H9 (cell line): ENCODE results near the gene TMC3. TPM values are rescaled to one million over a fixed set of nuclear protein-coding genes. Genes with fewer than 3 reads are reported as not detected.

Source experiments
- DNase-seq: peaks from one replicate; pipeline ENCODE4 v3.0.0-alpha.2; 2017
- H2AFZ ChIP-seq: one replicate; pipeline ENCODE4 v1.6.1; 2013; ENCODE audit warnings: mild to moderate bottlenecking, low read length, control low read depth, moderate library complexity
- H2AK5ac ChIP-seq: 2 replicates; pipeline ENCODE4 v1.6.1; 2013; ENCODE audit warnings: low read length, control low read depth, mixed read lengths; ENCODE audit not compliant: insufficient read length
- H2BK120ac ChIP-seq: one replicate; pipeline ENCODE4 v1.6.1; 2013; ENCODE audit warnings: low read depth, mild to moderate bottlenecking, low read length, control low read depth, inconsistent platforms; ENCODE audit not compliant: poor library complexity, severe bottlenecking
- H2BK12ac ChIP-seq: 2 replicates; pipeline ENCODE4 v1.6.1; 2013; ENCODE audit warnings: low read length, control low read depth, mixed read lengths, low read depth; ENCODE audit not compliant: insufficient read length
- H2BK15ac ChIP-seq: 2 replicates; pipeline ENCODE4 v1.6.1; 2013; ENCODE audit warnings: low read depth, low read length, control low read depth
- H2BK20ac ChIP-seq: one replicate; pipeline ENCODE4 v1.6.1; 2013; ENCODE audit warnings: low read depth, mild to moderate bottlenecking, low read length, control low read depth, inconsistent platforms; ENCODE audit not compliant: poor library complexity, severe bottlenecking
- H2BK5ac ChIP-seq: 2 replicates; pipeline ENCODE4 v1.6.1; 2013; ENCODE audit warnings: low read length, control low read depth, mixed read lengths; ENCODE audit not compliant: insufficient read length
- H3K14ac ChIP-seq: 2 replicates; pipeline ENCODE4 v1.6.1; 2013; ENCODE audit warnings: low read length, control low read depth; ENCODE audit not compliant: insufficient read depth
- H3K18ac ChIP-seq: 2 replicates; pipeline ENCODE4 v1.6.1; 2013; ENCODE audit warnings: low read depth, mild to moderate bottlenecking, mixed read lengths, low read length, control low read depth; ENCODE audit not compliant: insufficient read length
- H3K23ac ChIP-seq: 2 replicates; pipeline ENCODE4 v1.6.1; 2013; ENCODE audit warnings: low read length, control low read depth, mixed read lengths, low read depth; ENCODE audit not compliant: insufficient read length
- H3K23me2 ChIP-seq: 2 replicates; pipeline ENCODE4 v1.6.1; 2013; ENCODE audit warnings: low read depth, mild to moderate bottlenecking, mixed read lengths, low read length, control low read depth; ENCODE audit not compliant: insufficient read length, poor library complexity, severe bottlenecking
- H3K27ac ChIP-seq: 2 replicates; pipeline ENCODE4 v1.5.1; 2013; ENCODE audit warnings: low read length, control low read depth, mixed read lengths, low read depth; ENCODE audit not compliant: insufficient read length
- H3K27me3 ChIP-seq: 2 replicates; pipeline ENCODE4 v1.6.1; 2013; ENCODE audit warnings: low read length, control low read depth, inconsistent platforms; ENCODE audit not compliant: insufficient read depth
- H3K4ac ChIP-seq: 2 replicates; pipeline ENCODE4 v1.6.1; 2013; ENCODE audit warnings: low read depth, mild to moderate bottlenecking, control low read depth, inconsistent platforms, low read length, moderate library complexity
- H3K4me1 ChIP-seq: 2 replicates; pipeline ENCODE4 v1.6.1; 2013; ENCODE audit warnings: low read length, control low read depth, inconsistent platforms; ENCODE audit not compliant: insufficient read depth
- H3K4me2 ChIP-seq: 2 replicates; pipeline ENCODE4 v1.6.1; 2013; ENCODE audit warnings: low read length, control low read depth, mixed read lengths; ENCODE audit not compliant: insufficient read length, insufficient read depth
- H3K56ac ChIP-seq: 2 replicates; pipeline ENCODE4 v1.6.1; 2013; ENCODE audit warnings: low read depth, mild to moderate bottlenecking, mixed read lengths, low read length, control low read depth; ENCODE audit not compliant: insufficient read length
- H3K79me1 ChIP-seq: 2 replicates; pipeline ENCODE4 v1.6.1; 2013; ENCODE audit warnings: low read depth, mild to moderate bottlenecking, moderate library complexity, low read length, control low read depth, inconsistent platforms; ENCODE audit not compliant: insufficient read depth, poor library complexity, severe bottlenecking
- H3K79me2 ChIP-seq: 2 replicates; pipeline ENCODE4 v1.6.1; 2013; ENCODE audit warnings: low read length, control low read depth, inconsistent platforms; ENCODE audit not compliant: insufficient read depth
- H3K9ac ChIP-seq: 2 replicates; pipeline ENCODE4 v1.6.1; 2013; ENCODE audit warnings: low read length, control low read depth, mixed read lengths; ENCODE audit not compliant: insufficient read length; ENCODE audit errors: extremely low read depth
- H3K9me3 ChIP-seq: one replicate; pipeline ENCODE4 v1.6.1; 2013; ENCODE audit warnings: low read depth, low read length, inconsistent platforms; ENCODE audit not compliant: control insufficient read depth
- H3T11ph ChIP-seq: one replicate; pipeline ENCODE4 v1.6.1; 2013; ENCODE audit warnings: mild to moderate bottlenecking, low read length, control low read depth, inconsistent platforms
- H4K20me1 ChIP-seq: one replicate; pipeline ENCODE4 v1.6.1; 2013; ENCODE audit not compliant: control insufficient read depth, insufficient read length, insufficient read depth
- H4K5ac ChIP-seq: 2 replicates; pipeline ENCODE4 v1.6.1; 2013; ENCODE audit warnings: low read depth, mild to moderate bottlenecking, mixed read lengths, low read length, control low read depth; ENCODE audit not compliant: insufficient read length
- H4K8ac ChIP-seq: replicated peaks from 2 replicates; pipeline ENCODE4 v1.6.1; 2013; ENCODE audit warnings: low read length, control low read depth, mixed read lengths, low read depth; ENCODE audit not compliant: insufficient read length
- H4K91ac ChIP-seq: 2 replicates; pipeline ENCODE4 v1.6.1; 2013; ENCODE audit warnings: low read depth, mild to moderate bottlenecking, moderate library complexity, mixed read lengths, low read length, control low read depth; ENCODE audit not compliant: insufficient read length
- H3K27ac Mint-ChIP-seq, 3 experiments: 2 replicates in 2 of 3; 3 replicates in 1 of 3; pipeline ENCODE4 v1.8.0; 2020 to 2021; ENCODE audit warnings: mixed read lengths in 3 of 3, mild to moderate bottlenecking in 1 of 3, moderate library complexity in 1 of 3
- H3K27me3 Mint-ChIP-seq: 2 replicates; pipeline ENCODE4 v1.8.0; 2021; ENCODE audit warnings: low read depth, mild to moderate bottlenecking, moderate library complexity, mixed read lengths
- H3K36me3 Mint-ChIP-seq, 3 experiments: 2 replicates in 2 of 3; 3 replicates in 1 of 3; pipeline ENCODE4 v1.8.0; 2020 to 2021; ENCODE audit warnings: low read depth in 3 of 3, mixed read lengths in 3 of 3; ENCODE audit not compliant: insufficient read depth in 1 of 3
- H3K4me1 Mint-ChIP-seq, 2 experiments: 2 replicates each; pipeline ENCODE4 v1.8.0; 2020; ENCODE audit warnings: mixed read lengths in 2 of 2
- H3K4me3 Mint-ChIP-seq, 2 experiments: 2 replicates in 1 of 2; 3 replicates in 1 of 2; pipeline ENCODE4 v1.8.0; 2020 to 2021; ENCODE audit warnings: mild to moderate bottlenecking in 2 of 2, mixed read lengths in 2 of 2, moderate library complexity in 1 of 2
- H3K9me3 Mint-ChIP-seq, 2 experiments: 2 replicates in 1 of 2; 3 replicates in 1 of 2; pipeline ENCODE4 v1.8.0; 2020; ENCODE audit warnings: mild to moderate bottlenecking in 2 of 2, mixed read lengths in 2 of 2, moderate library complexity in 1 of 2
- CTCF ChIP-seq: fragments of 200-600 bp; sonication (generic); conservative IDR thresholded peaks from 3 replicates; pipeline ENCODE4 v1.8.0; 2021; ENCODE audit warnings: antibody characterized with exemption, mild to moderate bottlenecking
- WGBS: extraction: QIAGEN DNeasy Blood & Tissue Kit; methylation state at CpG from one replicate; pipeline ENCODE4 v1.1.7; 2013; ENCODE audit warnings: missing lambda C conversion rate, low lambda C conversion rate, mixed read lengths; ENCODE audit not compliant: insufficient read length; ENCODE audit errors: extremely low coverage; 5-methylcytosine and 5-hydroxymethylcytosine counted together
- total RNA-seq: library from RNA; stranded (reverse); gene quantifications from 2 replicates; pipeline ENCODE4 v1.2.1, GENCODE V29; 2021

Gene TMC3
- total RNA-seq, 1 experiment from 2014 or later: not detected

- H2BK12ac ChIP-seq: no peak overlapping the region
- Mint-ChIP-seq H3K36me3 (no peaks in the 10 kb centered on the region), H3K9me3 (no peaks in the 10 kb centered on the region), H3K27me3 (peaks cover 17% of the 10 kb centered on the region), H3K4me3 (no peak overlapping the region), H3K27ac (no peak overlapping the region), H3K4me1 (peaks cover 28 to 36% of the 10 kb centered on the region in 2 experiments)
- no peak overlapping the region for H2BK15ac ChIP-seq
- H3K9me3 ChIP-seq: no peaks in the 10 kb centered on the region
- no peak overlapping the region for H3K23ac ChIP-seq
- no peak overlapping the region for H2BK120ac ChIP-seq
- no peak overlapping the region for H4K91ac ChIP-seq
- H2AFZ ChIP-seq: no peak overlapping the region
- no peak overlapping the region for H3K4me2 ChIP-seq
- H3K14ac ChIP-seq: no peak overlapping the region
- H4K8ac ChIP-seq: no peak overlapping the region
- no peak overlapping the region for H4K5ac ChIP-seq
- TF ChIP-seq CTCF: no peak
- no peak overlapping the region for H3K27ac ChIP-seq
- H3K23me2 ChIP-seq: no peaks in the 10 kb centered on the region
- peaks cover 9% of the 10 kb centered on the region; the same call in 1 of the 2 replicates for H3K4me1 ChIP-seq
- H2BK5ac ChIP-seq: no peak overlapping the region
- no peak for DNase-seq
- H3K79me2 ChIP-seq: no peaks in the 10 kb centered on the region
- H2AK5ac ChIP-seq: no peak overlapping the region
- H2BK20ac ChIP-seq: no peak overlapping the region
- H3K18ac ChIP-seq: no peak overlapping the region
- no peaks in the 10 kb centered on the region for H3K27me3 ChIP-seq
- no CpG with 5 or more reads among the region's 6 CpGs for WGBS
- H3K79me1 ChIP-seq: no peaks in the 10 kb centered on the region
- no peak overlapping the region for H3K4ac ChIP-seq
- no peak overlapping the region for H3T11ph ChIP-seq
- H3K56ac ChIP-seq: no peak overlapping the region
- H4K20me1 ChIP-seq: no peaks in the 10 kb centered on the region
- no peak overlapping the region for H3K9ac ChIP-seq
Measured at GRCh38 chr15:81298611-81299010, 75.4 kb downstream of the TMC3 start.
